ENCODE measurements around the gene TNFRSF19.

- TF ChIP-seq ZC3H10 (CRISPR knock-in tag; IDR thresholded peaks at IDR 0.05) = no peak
- TF ChIP-seq, protein P1, sequence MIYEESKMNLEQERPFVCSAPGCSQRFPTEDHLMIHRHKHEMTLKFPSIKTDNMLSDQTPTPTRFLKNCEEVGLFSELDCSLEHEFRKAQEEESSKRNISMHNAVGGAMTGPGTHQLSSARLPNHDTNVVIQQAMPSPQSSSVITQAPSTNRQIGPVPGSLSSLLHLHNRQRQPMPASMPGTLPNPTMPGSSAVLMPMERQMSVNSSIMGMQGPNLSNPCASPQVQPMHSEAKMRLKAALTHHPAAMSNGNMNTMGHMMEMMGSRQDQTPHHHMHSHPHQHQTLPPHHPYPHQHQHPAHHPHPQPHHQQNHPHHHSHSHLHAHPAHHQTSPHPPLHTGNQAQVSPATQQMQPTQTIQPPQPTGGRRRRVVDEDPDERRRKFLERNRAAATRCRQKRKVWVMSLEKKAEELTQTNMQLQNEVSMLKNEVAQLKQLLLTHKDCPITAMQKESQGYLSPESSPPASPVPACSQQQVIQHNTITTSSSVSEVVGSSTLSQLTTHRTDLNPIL (CRISPR knock-in tag; IDR thresholded peaks at IDR 0.05; ENCODE audit: low read depth) = no peak
- TF ChIP-seq ESRRG (CRISPR knock-in tag; IDR thresholded peaks at IDR 0.05) = no peak
- no peak for TF ChIP-seq RARB (CRISPR knock-in tag; IDR thresholded peaks at IDR 0.05)
- TF ChIP-seq ZNF70 (CRISPR knock-in tag; IDR thresholded peaks at IDR 0.05) = no peak
- TF ChIP-seq, protein P2, sequence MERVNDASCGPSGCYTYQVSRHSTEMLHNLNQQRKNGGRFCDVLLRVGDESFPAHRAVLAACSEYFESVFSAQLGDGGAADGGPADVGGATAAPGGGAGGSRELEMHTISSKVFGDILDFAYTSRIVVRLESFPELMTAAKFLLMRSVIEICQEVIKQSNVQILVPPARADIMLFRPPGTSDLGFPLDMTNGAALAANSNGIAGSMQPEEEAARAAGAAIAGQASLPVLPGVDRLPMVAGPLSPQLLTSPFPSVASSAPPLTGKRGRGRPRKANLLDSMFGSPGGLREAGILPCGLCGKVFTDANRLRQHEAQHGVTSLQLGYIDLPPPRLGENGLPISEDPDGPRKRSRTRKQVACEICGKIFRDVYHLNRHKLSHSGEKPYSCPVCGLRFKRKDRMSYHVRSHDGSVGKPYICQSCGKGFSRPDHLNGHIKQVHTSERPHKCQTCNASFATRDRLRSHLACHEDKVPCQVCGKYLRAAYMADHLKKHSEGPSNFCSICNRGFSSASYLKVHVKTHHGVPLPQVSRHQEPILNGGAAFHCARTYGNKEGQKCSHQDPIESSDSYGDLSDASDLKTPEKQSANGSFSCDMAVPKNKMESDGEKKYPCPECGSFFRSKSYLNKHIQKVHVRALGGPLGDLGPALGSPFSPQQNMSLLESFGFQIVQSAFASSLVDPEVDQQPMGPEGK (CRISPR knock-in tag; IDR thresholded peaks at IDR 0.05; ENCODE audit: borderline replicate concordance) = no peak
- TF ChIP-seq TCF4 (CRISPR knock-in tag; IDR thresholded peaks at IDR 0.05; ENCODE audit: borderline replicate concordance) = no peak
- TF ChIP-seq GLIS3 (CRISPR knock-in tag; IDR thresholded peaks at IDR 0.05) = no peak
Observed at GRCh38 chr13:23557043-23557442, 13.2 kb upstream of the TNFRSF19 start.
